ENCODE measurements around the gene EFNA4.

GRCh38 chr1:155077758-155078445, 14.4 kb downstream of the EFNA4 start:
- TF ChIP-seq FOXM1 (IDR thresholded peaks at IDR 0.05; ENCODE audit: borderline replicate concordance) (no peak), SP1 (IDR thresholded peaks at IDR 0.05) (no peak), ZNF384 (IDR thresholded peaks at IDR 0.05) (no peak), FOXA1 (IDR thresholded peaks at IDR 0.05) (no peak), ARNT (IDR thresholded peaks at IDR 0.05) (no peak), SUZ12 (IDR thresholded peaks at IDR 0.05) (no peak), BHLHE40 (IDR thresholded peaks at IDR 0.05; ENCODE audit: borderline replicate concordance) (no peak), ELF4 (IDR thresholded peaks at IDR 0.05) (no peak)

Measured in HEK293T (cell line).